ENCODE results near the gene HLA-DOB.
"Not testable (repeated sequence)": the region's sequence is repeated elsewhere in the genome, so short reads cannot be mapped to it uniquely, and the experiment has no call there.

HLA-DOB gene

DNA sequence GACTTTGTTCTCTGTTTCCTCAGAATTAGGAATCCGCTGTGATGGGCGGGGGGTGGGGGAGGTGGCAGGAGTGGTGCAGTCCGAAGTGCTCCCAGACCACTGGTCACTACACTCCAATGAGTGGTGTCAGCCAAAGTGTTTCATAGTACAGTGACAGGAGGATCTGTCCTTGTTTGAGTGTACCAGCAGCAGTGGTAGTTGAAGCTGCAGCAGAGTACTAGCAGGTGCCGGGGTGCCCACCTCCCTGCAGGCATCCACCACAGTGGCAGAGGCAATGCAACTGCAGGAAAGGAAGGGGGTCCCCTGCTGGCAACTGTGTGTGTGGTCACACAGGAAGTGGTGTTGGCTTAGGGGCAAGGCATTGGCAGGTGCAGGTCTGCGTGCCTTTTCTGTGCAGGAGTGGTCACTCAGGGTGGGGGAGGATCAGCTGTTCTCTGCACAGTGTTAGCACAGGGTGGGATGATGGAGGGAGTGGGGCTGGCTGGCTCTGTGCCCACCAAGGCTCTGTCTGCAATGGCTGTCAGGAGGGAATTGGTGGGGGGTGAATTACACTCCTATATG is 9.7 kb downstream of the HLA-DOB start:
- TF ChIP-seq, protein P1, sequence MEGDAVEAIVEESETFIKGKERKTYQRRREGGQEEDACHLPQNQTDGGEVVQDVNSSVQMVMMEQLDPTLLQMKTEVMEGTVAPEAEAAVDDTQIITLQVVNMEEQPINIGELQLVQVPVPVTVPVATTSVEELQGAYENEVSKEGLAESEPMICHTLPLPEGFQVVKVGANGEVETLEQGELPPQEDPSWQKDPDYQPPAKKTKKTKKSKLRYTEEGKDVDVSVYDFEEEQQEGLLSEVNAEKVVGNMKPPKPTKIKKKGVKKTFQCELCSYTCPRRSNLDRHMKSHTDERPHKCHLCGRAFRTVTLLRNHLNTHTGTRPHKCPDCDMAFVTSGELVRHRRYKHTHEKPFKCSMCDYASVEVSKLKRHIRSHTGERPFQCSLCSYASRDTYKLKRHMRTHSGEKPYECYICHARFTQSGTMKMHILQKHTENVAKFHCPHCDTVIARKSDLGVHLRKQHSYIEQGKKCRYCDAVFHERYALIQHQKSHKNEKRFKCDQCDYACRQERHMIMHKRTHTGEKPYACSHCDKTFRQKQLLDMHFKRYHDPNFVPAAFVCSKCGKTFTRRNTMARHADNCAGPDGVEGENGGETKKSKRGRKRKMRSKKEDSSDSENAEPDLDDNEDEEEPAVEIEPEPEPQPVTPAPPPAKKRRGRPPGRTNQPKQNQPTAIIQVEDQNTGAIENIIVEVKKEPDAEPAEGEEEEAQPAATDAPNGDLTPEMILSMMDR (conservative IDR thresholded peaks at IDR 0.05) = no peak
- no peak overlapping the region for H3K27ac ChIP-seq

DNA sequence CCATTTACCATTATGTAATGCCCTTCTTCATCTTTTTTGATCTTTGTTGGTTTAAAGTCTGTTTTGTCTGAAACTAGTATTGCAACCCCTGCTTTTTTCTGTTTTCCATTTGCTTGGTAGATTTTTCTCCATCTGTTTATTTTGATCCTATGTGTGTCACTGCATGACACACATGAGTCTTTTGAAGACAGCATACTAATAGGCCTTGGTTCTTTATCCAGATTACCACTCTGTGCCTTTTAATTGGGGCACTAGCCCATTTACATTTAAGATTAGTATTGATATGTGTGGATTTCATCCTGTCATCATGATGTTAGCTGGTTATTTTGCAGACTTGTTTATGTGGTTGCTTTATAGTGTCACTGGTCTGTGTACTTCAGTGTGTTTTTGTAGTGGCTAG is 11.4 kb downstream of the HLA-DOB start:
- H3K27ac ChIP-seq = not testable (repeated sequence)

DNA sequence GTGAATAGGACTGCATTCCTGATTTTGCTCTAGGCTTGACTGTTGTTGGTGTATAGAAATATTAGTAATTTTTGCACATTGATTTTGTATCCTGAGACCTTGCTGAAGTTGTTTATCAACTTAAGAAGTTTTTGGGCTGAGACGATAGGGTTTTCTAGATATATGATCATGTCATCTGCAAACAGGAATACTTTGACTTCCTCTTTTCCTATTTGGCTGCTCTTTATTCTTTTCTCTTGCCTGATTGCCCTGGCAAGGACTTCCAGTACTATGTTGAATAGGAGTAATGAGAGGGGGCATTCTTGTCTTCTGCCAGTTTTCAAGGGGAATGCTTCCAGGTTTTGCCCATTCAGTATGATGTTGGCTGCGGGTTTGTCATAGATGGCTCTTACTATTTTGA is 13.4 kb downstream of the HLA-DOB start:
- TF ChIP-seq, protein P1 (conservative IDR thresholded peaks at IDR 0.05) = no peak
- H3K27ac ChIP-seq = no peak overlapping the region

DNA sequence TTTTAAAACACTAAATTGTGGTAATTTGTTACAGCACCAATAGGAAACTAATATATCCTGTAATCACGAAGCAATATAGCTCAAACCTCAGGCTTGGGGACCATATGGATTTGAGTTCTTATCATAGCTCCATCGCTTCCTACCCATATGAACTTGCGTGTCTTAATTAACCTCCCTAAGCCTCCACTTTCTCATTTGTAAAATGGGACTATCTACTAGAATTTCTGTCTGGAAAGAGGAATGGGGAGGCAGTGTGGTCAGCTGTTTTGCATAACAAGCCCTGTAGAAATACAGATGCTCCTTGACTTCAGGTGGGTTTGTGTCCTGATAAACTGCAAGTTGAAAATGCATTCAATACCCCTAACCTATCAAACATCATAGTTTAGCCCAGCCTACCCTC is 17.1 kb downstream of the HLA-DOB start:
- TF ChIP-seq, protein P1 (conservative IDR thresholded peaks at IDR 0.05) = no peak
- no peak overlapping the region for H3K27ac ChIP-seq

DNA sequence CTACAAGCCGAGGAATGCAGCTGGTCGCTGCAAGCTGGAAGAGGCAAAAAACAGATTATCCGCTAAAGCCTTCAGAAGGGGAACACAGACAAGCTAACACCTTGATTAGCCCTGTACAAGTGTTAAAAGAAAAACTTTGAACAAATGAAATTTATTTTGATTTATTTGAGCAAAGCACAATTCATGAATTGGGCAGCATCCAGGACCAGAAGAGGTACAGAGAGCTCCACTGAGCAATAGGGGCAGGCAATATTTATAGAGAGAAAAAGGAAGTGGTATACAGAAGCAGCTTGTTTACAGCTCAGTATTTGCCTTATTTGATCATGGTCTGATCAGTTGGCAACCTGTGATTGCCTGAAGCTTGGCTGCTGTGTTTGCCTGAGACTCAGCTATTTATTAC is 17.6 kb downstream of the HLA-DOB start:
- TF ChIP-seq, protein P1 (conservative IDR thresholded peaks at IDR 0.05) = no peak

DNA sequence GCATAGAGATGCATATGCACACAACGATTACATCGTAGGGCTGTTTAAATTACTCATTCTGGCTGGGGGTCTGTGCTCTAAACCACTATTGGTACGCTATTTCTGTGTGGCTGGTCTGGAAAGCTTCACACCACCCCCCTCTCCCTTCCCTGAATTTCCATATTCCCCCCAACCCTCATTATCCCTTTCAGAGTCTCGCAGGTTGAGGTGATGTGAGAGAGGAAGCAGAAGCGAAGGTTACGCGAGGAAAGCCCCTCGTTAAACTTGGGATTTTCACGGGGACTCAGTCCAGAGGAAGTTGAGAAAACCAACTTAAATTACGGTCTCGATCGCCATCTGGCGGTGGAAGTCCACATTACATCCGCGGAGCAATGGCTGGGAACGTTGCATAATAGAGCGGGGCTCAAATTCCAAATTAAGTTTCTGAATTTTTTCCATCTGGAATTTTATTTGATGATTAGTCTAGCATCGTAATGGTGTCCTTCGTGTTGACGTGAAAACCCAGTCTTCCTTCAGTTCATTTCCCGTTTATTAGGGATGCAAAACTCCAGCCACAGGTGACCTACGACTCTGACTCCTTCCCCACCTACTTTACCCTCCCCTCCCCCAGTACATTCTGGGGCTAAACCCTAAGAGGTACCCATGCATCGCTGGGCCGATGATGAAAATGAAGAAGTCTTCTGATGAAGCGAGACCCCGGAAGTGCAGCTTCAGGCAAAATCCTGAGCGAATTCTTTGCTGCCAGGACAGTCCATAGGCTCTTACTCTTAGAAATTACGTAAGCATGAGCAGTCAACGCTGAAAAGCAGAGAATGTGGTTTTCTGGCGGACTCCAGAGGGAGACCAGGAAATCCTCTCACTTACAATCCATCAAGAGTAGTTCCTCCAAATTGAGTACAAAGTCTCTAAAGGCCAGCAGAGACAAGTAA is 19.7 kb downstream of the HLA-DOB start:
- TF ChIP-seq, protein P1 (conservative IDR thresholded peaks at IDR 0.05) = peak; percentile 80

More for the DNA sequence above, 17.6 kb downstream of the HLA-DOB start:
- no peak overlapping the region for H3K27ac ChIP-seq

DNA sequence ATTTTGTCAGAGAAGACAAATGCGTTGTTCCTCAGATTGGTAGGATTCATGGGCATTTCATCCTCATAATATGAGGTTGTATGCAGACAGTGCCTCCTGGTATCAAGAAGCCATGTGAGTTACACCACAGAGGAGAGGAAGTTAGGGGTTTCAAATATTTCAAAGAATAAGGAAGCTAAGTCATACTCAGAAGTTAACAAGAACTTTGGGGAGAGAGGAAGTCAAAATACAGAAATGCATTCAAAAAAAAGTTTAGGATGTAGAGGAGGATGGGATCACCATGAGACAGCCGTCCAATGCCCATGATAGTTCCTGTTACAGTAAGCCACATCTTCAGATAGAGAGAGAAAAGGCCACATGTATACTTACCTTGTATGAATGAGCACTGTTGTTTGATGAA is 22.3 kb downstream of the HLA-DOB start:
- H3K27ac ChIP-seq = no peak overlapping the region
- TF ChIP-seq, protein P1 (conservative IDR thresholded peaks at IDR 0.05) = no peak

More for the DNA sequence above, 19.7 kb downstream of the HLA-DOB start:
- H3K27ac ChIP-seq = no peak overlapping the region
